Hepatocyte (in vitro differentiated cells): Measurements from ENCODE around the gene ADAMTS14.

ENCODE experiments used
- EZH2 ChIP-seq: fragments of 200-600 bp; sonication (generic); IDR thresholded peaks from 2 replicates; pipeline ENCODE4 v1.6.1; 2016; ENCODE audit warnings: antibody characterized with exemption, mild to moderate bottlenecking, borderline replicate concordance
- TF ChIP-seq, protein P1 (sequence below): fragments of 200-600 bp; sonication (generic); IDR thresholded peaks from 2 replicates; pipeline ENCODE4 v1.5.1; 2016; ENCODE audit warnings: antibody characterized with exemption, mild to moderate bottlenecking; ENCODE audit not compliant: poor library complexity

DNA sequence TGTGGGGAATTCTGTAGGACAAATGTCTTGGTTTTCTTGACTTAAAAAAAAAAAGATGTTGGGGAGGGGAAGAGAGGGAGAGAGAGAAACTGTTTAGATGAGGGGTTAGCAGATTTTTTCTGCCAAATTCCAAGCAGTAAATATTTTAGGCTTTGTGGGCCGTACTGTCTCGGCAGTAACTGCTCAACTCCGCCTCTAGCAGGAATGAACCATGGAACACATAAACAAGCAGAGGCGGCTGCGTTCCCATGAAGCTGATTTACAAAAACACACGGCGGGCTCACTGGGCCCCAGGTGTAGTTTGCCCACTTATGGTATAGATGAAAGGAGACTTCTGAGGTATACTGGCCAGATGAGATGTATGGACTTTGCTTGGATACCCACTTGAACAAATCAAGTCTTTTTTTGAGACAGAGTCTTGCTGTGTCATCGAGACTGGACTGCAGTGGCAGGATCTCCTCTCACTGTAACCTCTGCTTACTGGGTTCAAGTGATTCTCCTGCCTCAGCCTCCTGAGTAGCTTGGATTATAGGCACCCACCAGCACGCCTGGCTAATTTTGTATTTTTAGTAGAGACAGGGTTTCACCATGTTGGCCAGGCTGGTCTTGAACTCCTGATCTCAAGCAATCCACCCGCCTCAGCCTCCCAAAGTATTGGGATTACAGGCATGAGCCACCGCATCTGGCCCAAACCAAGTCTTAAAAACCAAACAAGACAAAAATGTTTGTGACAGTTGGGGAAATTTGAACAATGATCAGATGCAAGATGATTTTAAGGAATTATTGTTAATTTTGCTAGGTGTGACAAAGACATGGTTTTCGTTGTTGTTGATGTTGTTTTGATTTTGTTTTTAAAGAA is 9.7 kb upstream of the ADAMTS14 start:
- TF ChIP-seq, protein P1, sequence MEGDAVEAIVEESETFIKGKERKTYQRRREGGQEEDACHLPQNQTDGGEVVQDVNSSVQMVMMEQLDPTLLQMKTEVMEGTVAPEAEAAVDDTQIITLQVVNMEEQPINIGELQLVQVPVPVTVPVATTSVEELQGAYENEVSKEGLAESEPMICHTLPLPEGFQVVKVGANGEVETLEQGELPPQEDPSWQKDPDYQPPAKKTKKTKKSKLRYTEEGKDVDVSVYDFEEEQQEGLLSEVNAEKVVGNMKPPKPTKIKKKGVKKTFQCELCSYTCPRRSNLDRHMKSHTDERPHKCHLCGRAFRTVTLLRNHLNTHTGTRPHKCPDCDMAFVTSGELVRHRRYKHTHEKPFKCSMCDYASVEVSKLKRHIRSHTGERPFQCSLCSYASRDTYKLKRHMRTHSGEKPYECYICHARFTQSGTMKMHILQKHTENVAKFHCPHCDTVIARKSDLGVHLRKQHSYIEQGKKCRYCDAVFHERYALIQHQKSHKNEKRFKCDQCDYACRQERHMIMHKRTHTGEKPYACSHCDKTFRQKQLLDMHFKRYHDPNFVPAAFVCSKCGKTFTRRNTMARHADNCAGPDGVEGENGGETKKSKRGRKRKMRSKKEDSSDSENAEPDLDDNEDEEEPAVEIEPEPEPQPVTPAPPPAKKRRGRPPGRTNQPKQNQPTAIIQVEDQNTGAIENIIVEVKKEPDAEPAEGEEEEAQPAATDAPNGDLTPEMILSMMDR: no peak
- no peak for TF ChIP-seq EZH2
